ENCODE measurements around the gene FFAR4.

DNA sequence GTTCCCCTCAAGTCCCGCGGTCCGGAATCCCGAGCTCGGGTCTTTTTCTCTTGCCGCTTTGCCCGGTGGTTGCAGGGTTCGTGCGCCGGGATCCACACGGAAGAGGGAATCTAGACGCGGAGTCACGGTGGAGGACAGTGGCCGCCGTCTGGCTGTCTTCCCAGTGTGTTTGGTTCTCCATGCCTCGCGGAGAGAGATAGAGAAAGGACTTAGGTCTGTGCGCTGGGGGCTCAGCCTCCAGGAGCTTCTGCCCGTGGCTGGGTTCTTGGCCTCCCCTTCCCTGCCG lies 1.6 kb downstream of the FFAR4 start:
- TF ChIP-seq, protein P1, sequence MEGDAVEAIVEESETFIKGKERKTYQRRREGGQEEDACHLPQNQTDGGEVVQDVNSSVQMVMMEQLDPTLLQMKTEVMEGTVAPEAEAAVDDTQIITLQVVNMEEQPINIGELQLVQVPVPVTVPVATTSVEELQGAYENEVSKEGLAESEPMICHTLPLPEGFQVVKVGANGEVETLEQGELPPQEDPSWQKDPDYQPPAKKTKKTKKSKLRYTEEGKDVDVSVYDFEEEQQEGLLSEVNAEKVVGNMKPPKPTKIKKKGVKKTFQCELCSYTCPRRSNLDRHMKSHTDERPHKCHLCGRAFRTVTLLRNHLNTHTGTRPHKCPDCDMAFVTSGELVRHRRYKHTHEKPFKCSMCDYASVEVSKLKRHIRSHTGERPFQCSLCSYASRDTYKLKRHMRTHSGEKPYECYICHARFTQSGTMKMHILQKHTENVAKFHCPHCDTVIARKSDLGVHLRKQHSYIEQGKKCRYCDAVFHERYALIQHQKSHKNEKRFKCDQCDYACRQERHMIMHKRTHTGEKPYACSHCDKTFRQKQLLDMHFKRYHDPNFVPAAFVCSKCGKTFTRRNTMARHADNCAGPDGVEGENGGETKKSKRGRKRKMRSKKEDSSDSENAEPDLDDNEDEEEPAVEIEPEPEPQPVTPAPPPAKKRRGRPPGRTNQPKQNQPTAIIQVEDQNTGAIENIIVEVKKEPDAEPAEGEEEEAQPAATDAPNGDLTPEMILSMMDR (IDR thresholded peaks at IDR 0.05): no peak
- TF ChIP-seq ZFX (IDR thresholded peaks at IDR 0.05; ENCODE audit: borderline replicate concordance): no peak

Measured in 22Rv1 (cell line).